HG03521 (cell line): ENCODE data around the gene ZFPM1.

Experiments used
- ATAC-seq: cut with Tn5 transposase; IDR thresholded peaks from one replicate; pipeline ENCODE4 v1.9.1; 2021; ENCODE audit warnings: mild to moderate bottlenecking, moderate library complexity; ENCODE audit not compliant: unreplicated experiment

The ZFPM1 gene

GRCh38 chr16:88525663-88525990, 72.5 kb downstream of the ZFPM1 start:
- ATAC-seq = no peak

GRCh38 chr16:88526008-88526905, 73.2 kb downstream of the ZFPM1 start:
- no peak for ATAC-seq

GRCh38 chr16:88526906-88527185, 73.8 kb downstream of the ZFPM1 start:
- no peak for ATAC-seq

GRCh38 chr16:88527186-88527936, 74.3 kb downstream of the ZFPM1 start:
- no peak for ATAC-seq

- no peak for ATAC-seq
Measured at GRCh38 chr16:88527937-88528743, 75.1 kb downstream of the ZFPM1 start.

- ATAC-seq = no peak
Measured at GRCh38 chr16:88528902-88529318, 75.8 kb downstream of the ZFPM1 start.

- no peak for ATAC-seq
Measured at GRCh38 chr16:88529596-88529995, 76.5 kb downstream of the ZFPM1 start.

GRCh38 chr16:88530051-88530857, 77.2 kb downstream of the ZFPM1 start:
- no peak for ATAC-seq

GRCh38 chr16:88530858-88531203, 77.8 kb downstream of the ZFPM1 start:
- no peak for ATAC-seq

GRCh38 chr16:88531346-88531745, 78.3 kb downstream of the ZFPM1 start:
- no peak for ATAC-seq

GRCh38 chr16:88531931-88532433, 78.9 kb downstream of the ZFPM1 start:
- no peak for ATAC-seq

GRCh38 chr16:88532434-88533241, 79.6 kb downstream of the ZFPM1 start:
- no peak for ATAC-seq

- no peak for ATAC-seq
Measured at GRCh38 chr16:88533381-88533917, 80.4 kb downstream of the ZFPM1 start.

- ATAC-seq = peak; percentile 58
Measured at GRCh38 chr16:88533932-88534637, 81.0 kb downstream of the ZFPM1 start.

- ATAC-seq = peak; percentile 31
Measured at GRCh38 chr16:88534638-88535190, 81.6 kb downstream of the ZFPM1 start.

GRCh38 chr16:88535191-88535856, 82.2 kb downstream of the ZFPM1 start:
- ATAC-seq = no peak

- ATAC-seq = no peak
Measured at GRCh38 chr16:88535857-88536222, 82.8 kb downstream of the ZFPM1 start.

GRCh38 chr16:88536510-88536909, 83.4 kb downstream of the ZFPM1 start:
- ATAC-seq = no peak
